ENCODE measurements around the gene TTC23L. TPM values are rescaled to one million over a fixed set of nuclear protein-coding genes. Genes with fewer than 3 reads are reported as not detected.

Gene TTC23L
- total RNA-seq, 1 donor from 2014 or later = not detected

- H3K9ac ChIP-seq (ENCODE audit: low read depth in 1 of 3, low read length in 3 of 3) = no peak overlapping the region
These were observed 8.1 kb downstream of the TTC23L start for GRCh38 chr5:34847056-34847455.

DNA sequence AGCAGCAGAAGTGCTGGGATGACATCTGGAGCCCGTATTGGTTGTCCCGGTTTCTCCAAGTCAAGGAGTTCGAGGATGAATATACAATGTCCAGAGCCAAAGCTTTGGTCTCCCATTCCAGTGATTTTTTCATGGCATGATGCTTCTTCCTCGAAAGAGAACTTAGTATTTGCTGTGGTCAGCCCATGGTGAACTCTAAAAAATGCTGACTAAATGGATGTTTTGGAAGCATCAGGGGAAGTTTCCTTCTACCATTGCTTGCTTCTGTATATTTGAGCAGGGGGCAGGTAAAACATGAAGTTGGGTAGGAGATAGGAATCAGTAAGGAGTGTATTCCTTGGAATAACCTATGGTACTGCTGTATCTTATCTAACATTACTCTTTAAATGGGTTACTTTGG lies 8.6 kb downstream of the TTC23L start:
- Histone ChIP-seq H3K9ac (ENCODE audit: low read depth in 1 of 3, low read length in 3 of 3) (no peak overlapping the region), H3K4me1 (ENCODE audit: control insufficient read depth in 3 of 3, insufficient read depth in 3 of 3, low read length in 3 of 3) (no peaks in the 10 kb centered on the region), H3K27ac (ENCODE audit: low read depth, low read length) (no peak overlapping the region), H3K9me3 (ENCODE audit: control insufficient read depth in 3 of 3, low read length in 3 of 3) (no peaks in the 10 kb centered on the region), H3K4me3 (ENCODE audit: low read length in 3 of 3) (no peak overlapping the region), H3K36me3 (ENCODE audit: control insufficient read depth in 3 of 3, insufficient read depth in 3 of 3, low read length in 3 of 3) (no peaks in the 10 kb centered on the region), H3K27me3 (ENCODE audit: control insufficient read depth in 3 of 3, insufficient read depth in 3 of 3, low read length in 3 of 3) (no peaks in the 10 kb centered on the region)

More at GRCh38 chr5:34847056-34847455, 8.1 kb downstream of the TTC23L start:
- H3K9me3 ChIP-seq (ENCODE audit: control insufficient read depth in 3 of 3, low read length in 3 of 3) = no peaks in the 10 kb centered on the region
- no peaks in the 10 kb centered on the region for H3K27me3 ChIP-seq (ENCODE audit: control insufficient read depth in 3 of 3, insufficient read depth in 3 of 3, low read length in 3 of 3)
- H3K4me1 ChIP-seq (ENCODE audit: control insufficient read depth in 3 of 3, insufficient read depth in 3 of 3, low read length in 3 of 3) = no peaks in the 10 kb centered on the region
- no peaks in the 10 kb centered on the region for H3K36me3 ChIP-seq (ENCODE audit: control insufficient read depth in 3 of 3, insufficient read depth in 3 of 3, low read length in 3 of 3)
- H3K27ac ChIP-seq (ENCODE audit: low read depth, low read length) = no peak overlapping the region
- H3K4me3 ChIP-seq (ENCODE audit: low read length in 3 of 3) = no peak overlapping the region

- Histone ChIP-seq H3K36me3 (ENCODE audit: control insufficient read depth in 3 of 3, insufficient read depth in 3 of 3, low read length in 3 of 3) (no peaks in the 10 kb centered on the region), H3K27ac (ENCODE audit: low read depth, low read length) (no peak overlapping the region), H3K4me1 (ENCODE audit: control insufficient read depth in 3 of 3, insufficient read depth in 3 of 3, low read length in 3 of 3) (no peaks in the 10 kb centered on the region), H3K9me3 (ENCODE audit: control insufficient read depth in 3 of 3, low read length in 3 of 3) (no peaks in the 10 kb centered on the region), H3K9ac (ENCODE audit: low read depth in 1 of 3, low read length in 3 of 3) (no peak overlapping the region), H3K4me3 (ENCODE audit: low read length in 3 of 3) (no peak overlapping the region), H3K27me3 (ENCODE audit: control insufficient read depth in 3 of 3, insufficient read depth in 3 of 3, low read length in 3 of 3) (no peaks in the 10 kb centered on the region)
These were observed 9.3 kb downstream of the TTC23L start for GRCh38 chr5:34848230-34848629.

DNA sequence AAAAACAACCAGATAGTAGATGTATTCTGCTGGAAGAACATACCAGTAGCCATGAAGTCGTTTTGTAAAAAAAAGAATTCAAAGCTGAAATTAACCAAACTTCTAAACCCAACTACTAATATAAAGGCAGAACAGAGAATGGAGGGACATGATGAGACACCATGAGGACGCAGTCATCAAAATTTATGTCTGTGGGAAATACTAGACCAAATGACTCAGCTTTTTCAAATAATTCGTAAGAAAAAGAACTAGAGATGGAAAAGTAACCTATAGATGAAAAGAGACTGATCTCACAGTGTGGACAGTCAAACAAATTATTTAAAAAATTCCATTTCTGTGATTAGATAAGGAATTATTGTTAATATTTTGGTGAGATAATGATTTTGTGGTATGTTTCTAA lies 10.3 kb downstream of the TTC23L start:
- no peak overlapping the region for H3K27ac ChIP-seq (ENCODE audit: low read depth, low read length)
- no peaks in the 10 kb centered on the region for H3K9me3 ChIP-seq (ENCODE audit: control insufficient read depth in 3 of 3, low read length in 3 of 3)
- no peaks in the 10 kb centered on the region for H3K4me1 ChIP-seq (ENCODE audit: control insufficient read depth in 3 of 3, insufficient read depth in 3 of 3, low read length in 3 of 3)
- H3K36me3 ChIP-seq (ENCODE audit: control insufficient read depth in 3 of 3, insufficient read depth in 3 of 3, low read length in 3 of 3) = no peaks in the 10 kb centered on the region
- H3K27me3 ChIP-seq (ENCODE audit: control insufficient read depth in 3 of 3, insufficient read depth in 3 of 3, low read length in 3 of 3) = no peaks in the 10 kb centered on the region
- no peak overlapping the region for H3K4me3 ChIP-seq (ENCODE audit: low read length in 3 of 3)
- no peak overlapping the region for H3K9ac ChIP-seq (ENCODE audit: low read depth in 1 of 3, low read length in 3 of 3)

- H3K9ac ChIP-seq (ENCODE audit: low read depth in 1 of 3, low read length in 3 of 3) = no peak overlapping the region
- H3K9me3 ChIP-seq (ENCODE audit: control insufficient read depth in 3 of 3, low read length in 3 of 3) = no peaks in the 10 kb centered on the region
- no peaks in the 10 kb centered on the region for H3K27me3 ChIP-seq (ENCODE audit: control insufficient read depth in 3 of 3, insufficient read depth in 3 of 3, low read length in 3 of 3)
- H3K27ac ChIP-seq (ENCODE audit: low read depth, low read length) = no peak overlapping the region
- H3K4me1 ChIP-seq (ENCODE audit: control insufficient read depth in 3 of 3, insufficient read depth in 3 of 3, low read length in 3 of 3) = no peaks in the 10 kb centered on the region
- H3K36me3 ChIP-seq (ENCODE audit: control insufficient read depth in 3 of 3, insufficient read depth in 3 of 3, low read length in 3 of 3) = no peaks in the 10 kb centered on the region
- no peak overlapping the region for H3K4me3 ChIP-seq (ENCODE audit: low read length in 3 of 3)
These were observed 15.7 kb downstream of the TTC23L start for GRCh38 chr5:34854459-34855174.

DNA sequence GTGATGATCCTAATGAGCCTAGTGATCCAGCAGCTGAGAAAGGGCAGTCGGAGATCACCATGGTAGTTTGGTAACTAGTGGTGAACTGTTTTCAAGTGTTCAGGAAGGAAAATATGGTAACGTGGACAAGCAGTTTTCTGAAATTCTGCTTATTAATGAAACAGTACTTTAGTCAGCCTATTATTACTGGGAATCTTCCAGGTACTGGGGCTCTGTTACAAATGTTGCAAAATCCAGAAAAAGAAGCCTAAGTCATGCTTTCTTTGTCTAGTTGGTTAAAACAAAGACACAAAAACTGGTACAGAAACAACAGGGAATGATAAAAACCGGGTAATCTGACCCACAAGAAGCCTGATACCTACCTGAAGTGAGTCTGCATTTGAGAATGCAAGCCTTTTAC lies 18.2 kb downstream of the TTC23L start:
- H3K4me3 ChIP-seq (ENCODE audit: low read length in 3 of 3) = no peak overlapping the region
- H3K9me3 ChIP-seq (ENCODE audit: control insufficient read depth in 3 of 3, low read length in 3 of 3) = no peaks in the 10 kb centered on the region
- no peak overlapping the region for H3K27ac ChIP-seq (ENCODE audit: low read depth, low read length)
- H3K27me3 ChIP-seq (ENCODE audit: control insufficient read depth in 3 of 3, insufficient read depth in 3 of 3, low read length in 3 of 3) = no peaks in the 10 kb centered on the region
- no peaks in the 10 kb centered on the region for H3K4me1 ChIP-seq (ENCODE audit: control insufficient read depth in 3 of 3, insufficient read depth in 3 of 3, low read length in 3 of 3)
- no peaks in the 10 kb centered on the region for H3K36me3 ChIP-seq (ENCODE audit: control insufficient read depth in 3 of 3, insufficient read depth in 3 of 3, low read length in 3 of 3)
- no peak overlapping the region for H3K9ac ChIP-seq (ENCODE audit: low read depth in 1 of 3, low read length in 3 of 3)

GRCh38 chr5:34857894-34858293 lies 18.9 kb downstream of the TTC23L start:
- Histone ChIP-seq H3K9ac (ENCODE audit: low read depth in 1 of 3, low read length in 3 of 3) (no peak overlapping the region), H3K9me3 (ENCODE audit: control insufficient read depth in 3 of 3, low read length in 3 of 3) (no peaks in the 10 kb centered on the region), H3K27me3 (ENCODE audit: control insufficient read depth in 3 of 3, insufficient read depth in 3 of 3, low read length in 3 of 3) (no peaks in the 10 kb centered on the region), H3K4me3 (ENCODE audit: low read length in 3 of 3) (no peak overlapping the region), H3K36me3 (ENCODE audit: control insufficient read depth in 3 of 3, insufficient read depth in 3 of 3, low read length in 3 of 3) (no peaks in the 10 kb centered on the region), H3K27ac (ENCODE audit: low read depth, low read length) (no peak overlapping the region), H3K4me1 (ENCODE audit: control insufficient read depth in 3 of 3, insufficient read depth in 3 of 3, low read length in 3 of 3) (peaks cover 0 to 3% (median 0%) of the 10 kb centered on the region in 3 donors)

- Histone ChIP-seq H3K9me3 (ENCODE audit: control insufficient read depth in 3 of 3, low read length in 3 of 3) (no peaks in the 10 kb centered on the region), H3K36me3 (ENCODE audit: control insufficient read depth in 3 of 3, insufficient read depth in 3 of 3, low read length in 3 of 3) (no peaks in the 10 kb centered on the region), H3K27me3 (ENCODE audit: control insufficient read depth in 3 of 3, insufficient read depth in 3 of 3, low read length in 3 of 3) (no peaks in the 10 kb centered on the region), H3K4me1 (ENCODE audit: control insufficient read depth in 3 of 3, insufficient read depth in 3 of 3, low read length in 3 of 3) (peaks cover 0 to 4% (median 0%) of the 10 kb centered on the region in 3 donors), H3K9ac (ENCODE audit: low read depth in 1 of 3, low read length in 3 of 3) (no peak overlapping the region), H3K27ac (ENCODE audit: low read depth, low read length) (no peak overlapping the region), H3K4me3 (ENCODE audit: low read length in 3 of 3) (no peak overlapping the region)
These were observed 19.8 kb downstream of the TTC23L start for GRCh38 chr5:34858790-34859189.

GRCh38 chr5:34859253-34859652 lies 20.3 kb downstream of the TTC23L start:
- Histone ChIP-seq H3K27ac (ENCODE audit: low read depth, low read length) (no peak overlapping the region), H3K4me1 (ENCODE audit: control insufficient read depth in 3 of 3, insufficient read depth in 3 of 3, low read length in 3 of 3) (peaks cover 0 to 4% (median 0%) of the 10 kb centered on the region in 3 donors), H3K36me3 (ENCODE audit: control insufficient read depth in 3 of 3, insufficient read depth in 3 of 3, low read length in 3 of 3) (no peaks in the 10 kb centered on the region), H3K9ac (ENCODE audit: low read depth in 1 of 3, low read length in 3 of 3) (no peak overlapping the region), H3K9me3 (ENCODE audit: control insufficient read depth in 3 of 3, low read length in 3 of 3) (no peaks in the 10 kb centered on the region), H3K27me3 (ENCODE audit: control insufficient read depth in 3 of 3, insufficient read depth in 3 of 3, low read length in 3 of 3) (no peaks in the 10 kb centered on the region), H3K4me3 (ENCODE audit: low read length in 3 of 3) (no peak overlapping the region)

DNA sequence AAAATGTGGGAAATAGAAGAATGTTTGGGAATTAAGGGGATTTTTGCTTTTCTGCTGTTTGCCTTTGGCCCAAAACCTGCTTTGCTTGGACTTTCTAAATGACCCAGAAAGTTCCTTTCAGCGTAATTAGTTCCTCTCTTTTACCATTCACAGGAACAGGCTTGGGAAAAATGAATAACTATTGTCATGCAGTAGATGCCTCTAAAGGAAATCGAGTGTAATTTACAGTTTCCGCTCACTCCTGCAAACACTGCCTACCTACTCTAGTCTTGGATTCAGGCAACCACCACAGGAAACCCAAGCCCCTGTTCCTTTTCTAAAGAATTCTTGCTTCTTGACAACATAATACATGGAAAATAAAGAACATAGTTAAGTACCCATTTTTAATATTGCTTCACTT lies 25.0 kb downstream of the TTC23L start:
- Histone ChIP-seq H3K36me3 (ENCODE audit: control insufficient read depth in 3 of 3, insufficient read depth in 3 of 3, low read length in 3 of 3) (no peaks in the 10 kb centered on the region), H3K9me3 (ENCODE audit: control insufficient read depth in 3 of 3, low read length in 3 of 3) (no peaks in the 10 kb centered on the region), H3K27me3 (ENCODE audit: control insufficient read depth in 3 of 3, insufficient read depth in 3 of 3, low read length in 3 of 3) (no peaks in the 10 kb centered on the region), H3K4me3 (ENCODE audit: low read length in 3 of 3) (no peak overlapping the region), H3K9ac (ENCODE audit: low read depth in 1 of 3, low read length in 3 of 3) (no peak overlapping the region), H3K4me1 (ENCODE audit: control insufficient read depth in 3 of 3, insufficient read depth in 3 of 3, low read length in 3 of 3) (peaks cover 0 to 4% (median 0%) of the 10 kb centered on the region in 3 donors), H3K27ac (ENCODE audit: low read depth, low read length) (no peak overlapping the region)

Measured in skeletal muscle tissue (tissue), 4 donors.